HepG2 (cell line): ENCODE data around the gene ONECUT3. TPM values are rescaled to one million over a fixed set of nuclear protein-coding genes. Genes with fewer than 3 reads are reported as not detected.

Experiments
- ATAC-seq: fragments of 200-7000 bp; cut with Tn5 transposase; 3 replicates; pipeline ENCODE4 v1.9.1; 2020; ENCODE audit warnings: mild to moderate bottlenecking, moderate library complexity
- BruUV-seq: library from RNA; stranded (reverse); fragments of 400-500 nt; replicated peaks from 2 replicates; lab custom pipeline; 2021; lab: Mats Ljungman, UMichigan
- CTCF ChIA-PET: fragments of 300-600 bp; formaldehyde crosslinking; extraction: SDS; loops from one replicate; lab custom pipeline; 2021; ENCODE audit warnings: low total read pairs, inconsistent platforms, low intra/inter-chr PET ratio; lab: Yijun Ruan, JAX
- POLR2A ChIA-PET: fragments of 350-600 bp; sonication (Branson Sonifier 250); formaldehyde crosslinking; loops from one replicate; lab custom pipeline; 2020; ENCODE audit warnings: antibody characterized with exemption, inconsistent platforms; lab: Yijun Ruan, JAX
- DNase-seq: peaks from one replicate; pipeline ENCODE4 v3.0.0-alpha.2; 2015; ENCODE audit warnings: low spot score
- FAIRE-seq: peaks from 3 replicates; lab custom pipeline; 2011; peaks lifted over from hg19 to GRCh38; lab: Jason Lieb, UNC
- H2AFZ ChIP-seq: one replicate; pipeline ENCODE4 v1.6.1; 2011; ENCODE audit warnings: low read length, inconsistent platforms
- H3K27ac ChIP-seq: fragments of 300-600 bp; 3 replicates; pipeline ENCODE4 v1.8.0; 2011; ENCODE audit warnings: mixed run types, mild to moderate bottlenecking, mixed read lengths, low read length, inconsistent platforms; ENCODE audit not compliant: insufficient read depth; ENCODE audit errors: extremely low read length
- H3K27me3 ChIP-seq, 2 experiments: fragments of 200-600 bp in 1 of 2; 2 replicates in 1 of 2; 3 replicates in 1 of 2; pipeline versions ENCODE4 v1.6.0 to v1.8.0; 2011; ENCODE audit warnings: low read length in 2 of 2, mild to moderate bottlenecking in 2 of 2, moderate library complexity in 2 of 2, inconsistent platforms in 1 of 2; ENCODE audit not compliant: insufficient read depth in 2 of 2, control insufficient read depth in 1 of 2
- H3K36me3 ChIP-seq, 2 experiments: fragments of 200-600 bp in 1 of 2; replicated peaks in 1 of 2; 2 replicates in 1 of 2; 3 replicates in 1 of 2; pipeline versions ENCODE4 v1.5.1 to v1.8.0; 2011; ENCODE audit warnings: low read length in 2 of 2, inconsistent platforms in 1 of 2; ENCODE audit not compliant: insufficient read depth in 2 of 2, control insufficient read depth in 1 of 2
- H3K4me1 ChIP-seq: 2 replicates; pipeline ENCODE4 v1.5.1; 2012; ENCODE audit warnings: low read length, inconsistent platforms; ENCODE audit not compliant: insufficient read depth
- H3K4me2 ChIP-seq: 2 replicates; pipeline ENCODE4 v1.6.0; 2011; ENCODE audit warnings: low read depth, low read length, inconsistent platforms
- H3K4me3 ChIP-seq, 3 experiments: fragments of 200-600 bp in 1 of 3; sonication (generic), shearing (Covaris generic) in 1 of 3; replicated peaks in 1 of 3; 2 replicates each; pipeline ENCODE4 v1.5.1; 2011 to 2016; ENCODE audit warnings: low read length in 3 of 3, inconsistent platforms in 2 of 3, low read depth in 2 of 3, mild to moderate bottlenecking in 2 of 3, control low read depth in 1 of 3, mixed read lengths in 1 of 3; ENCODE audit not compliant: insufficient read depth in 1 of 3
- H3K79me2 ChIP-seq: one replicate; pipeline ENCODE4 v1.6.1; 2011; ENCODE audit warnings: low read length, inconsistent platforms; ENCODE audit not compliant: insufficient read depth
- H3K9ac ChIP-seq: 2 replicates; pipeline ENCODE4 v1.6.0; 2011; ENCODE audit warnings: mild to moderate bottlenecking, low read depth, low read length, inconsistent platforms; ENCODE audit not compliant: insufficient read depth
- H3K9me3 ChIP-seq: 2 replicates; pipeline ENCODE4 v1.5.1; 2012; ENCODE audit warnings: mild to moderate bottlenecking, low read length
- H4K20me1 ChIP-seq: 2 replicates; pipeline ENCODE4 v1.6.0; 2011; ENCODE audit warnings: inconsistent platforms, mild to moderate bottlenecking, low read length, moderate library complexity; ENCODE audit not compliant: insufficient read depth
- BCL6 ChIP-seq: IDR thresholded peaks from 2 replicates; pipeline ENCODE4 v1.6.1; 2016; ENCODE audit warnings: missing genetic modification reagents, missing compliant biosample characterization
- CHCHD3 ChIP-seq: sonication (generic); formaldehyde crosslinking; IDR thresholded peaks from 2 replicates; pipeline ENCODE4 v1.8.0; 2022; ENCODE audit warnings: mild to moderate bottlenecking, missing genetic modification reagents, moderate library complexity
- FOSL1 ChIP-seq: sonication (generic); formaldehyde crosslinking; IDR thresholded peaks from 2 replicates; pipeline ENCODE4 v1.9.0; 2021; ENCODE audit warnings: missing genetic modification reagents, borderline replicate concordance
- GABPA ChIP-seq, 2 experiments: IDR thresholded peaks; 2 replicates each; pipeline ENCODE4 v1.6.1; 2011 to 2016; ENCODE audit warnings: low read depth in 2 of 2, low read length in 1 of 2, missing biosample characterization in 1 of 2, missing genetic modification characterization in 1 of 2
- HNRNPLL ChIP-seq: fragments of 200-400 bp; formaldehyde crosslinking; IDR thresholded peaks from 2 replicates; pipeline ENCODE4 v1.6.1; 2017; ENCODE audit warnings: mild to moderate bottlenecking, low read depth, low read length; ENCODE audit not compliant: poor library complexity, severe bottlenecking
- HOXA7 ChIP-seq: sonication (generic); formaldehyde crosslinking; IDR thresholded peaks from 2 replicates; pipeline ENCODE4 v1.8.1; 2022; ENCODE audit warnings: mild to moderate bottlenecking, missing genetic modification reagents, moderate library complexity
- KAT2B ChIP-seq: fragments of 150-350 bp; IDR thresholded peaks from 2 replicates; pipeline ENCODE4 v1.6.1; 2014; ENCODE audit warnings: low read depth, low read length, borderline replicate concordance
- POLR2AphosphoS5 ChIP-seq: IDR thresholded peaks from 2 replicates; pipeline ENCODE4 v1.6.1; 2012; ENCODE audit warnings: low read depth, low read length
- SALL2 ChIP-seq: sonication (generic); formaldehyde crosslinking; IDR thresholded peaks from 2 replicates; pipeline ENCODE4 v1.8.1; 2023; ENCODE audit warnings: mild to moderate bottlenecking, missing genetic modification reagents, inconsistent platforms
- SMAD3 ChIP-seq: sonication (generic); formaldehyde crosslinking; IDR thresholded peaks from 2 replicates; pipeline ENCODE4 v1.4.0; 2020; ENCODE audit warnings: missing genetic modification reagents
- XBP1 ChIP-seq: sonication (generic); formaldehyde crosslinking; IDR thresholded peaks from 2 replicates; pipeline ENCODE4 v1.5.0; 2020; ENCODE audit warnings: missing genetic modification reagents
- ZC3H13 ChIP-seq: sonication (generic); formaldehyde crosslinking; IDR thresholded peaks from 2 replicates; pipeline ENCODE4 v1.8.1; 2023; ENCODE audit warnings: mild to moderate bottlenecking, missing genetic modification reagents, moderate library complexity
- ZMAT5 ChIP-seq: sonication (generic); formaldehyde crosslinking; IDR thresholded peaks from 2 replicates; pipeline ENCODE4 v1.5.0; 2020; ENCODE audit warnings: mild to moderate bottlenecking, low read depth, missing genetic modification reagents, borderline replicate concordance
- ZNF276 ChIP-seq: sonication (generic); formaldehyde crosslinking; IDR thresholded peaks from 2 replicates; pipeline ENCODE4 v1.4.0; 2020; ENCODE audit warnings: mild to moderate bottlenecking, low read depth, missing genetic modification reagents
- WGBS: methylation state at CpG from one replicate; pipeline ENCODE4 v1.1.6; 2017; ENCODE audit warnings: low lambda C conversion rate; 5-methylcytosine and 5-hydroxymethylcytosine counted together
- in situ Hi-C: cut with HindIII; loops from 2 replicates; pipeline ENCODE4 v1.10.0; 2017; ENCODE audit warnings: low pct_unique_long_range_greater_than_20kb; ENCODE audit not compliant: extremely low pct_ligation_motif_present
- intact Hi-C: fragments of 100-400 bp; cut with micrococcal nuclease; formaldehyde crosslinking; loops from one replicate; pipeline ENCODE4 v1.10.0; 2022; ENCODE audit not compliant: unreplicated experiment
- polyA plus RNA-seq, 8 experiments: library from polyadenylated mRNA; depleted of rRNA in 3 of 8; stranded (reverse) in 7 of 8; unstranded in 1 of 8; fragments of >200 nt; fragmentation: Illumina TruSeq in 4 of 8; extraction: Trizol in 4 of 8; gene quantifications; 2 replicates each; pipeline versions ENCODE4 v1.2.1 to v1.2.3, GENCODE V29; 2011 to 2016; ENCODE audit warnings: low read depth in 4 of 8, missing spikeins in 1 of 8, mixed read lengths in 1 of 8; ENCODE audit not compliant: insufficient read depth in 1 of 8
- total RNA-seq, 5 experiments: library from RNA; depleted of rRNA; stranded (reverse); fragments of >200 nt; fragmentation: Illumina TruSeq; extraction: Trizol; gene quantifications; 2 replicates each; pipeline ENCODE4 v1.2.3, GENCODE V29; 2016; ENCODE audit warnings: low read depth in 1 of 5

Gene ONECUT3
- total and polyA plus RNA-seq, 2 of the 13 experiments (the other 11 are each of a cell fraction or from before 2014, with no cell fraction given), result under 0.01 TPM; not detected in 1

- ATAC-seq, result no peak
- Histone ChIP-seq H3K4me2 (no peak overlapping the region), H3K4me1 (no peaks in the 10 kb centered on the region), H3K36me3 (no peaks in the 10 kb centered on the region), H2AFZ (no peak overlapping the region), H4K20me1 (0 out of 2 replicates have a peak, but pooled peaks cover 2% of the 10 kb centered on the region), H3K4me3 (no peak overlapping the region), H3K27me3 (peaks cover 21 to 90% of the 10 kb centered on the region in 2 experiments), H3K9ac (no peak overlapping the region), H3K79me2 (no peaks in the 10 kb centered on the region), H3K9me3 (no peaks in the 10 kb centered on the region), H3K27ac (no peak overlapping the region)
- in situ Hi-C loops (no loop called here), intact Hi-C loops (loop anchor here (10.0 kb wide), 1 partner anchor 217 kb away; no protein-coding TSS in a partner anchor)
- BruUV-seq, result no TSS peak
- TF ChIP-seq HNRNPLL (no peak), HOXA7 (CRISPR knock-in tag) (no peak), SALL2 (no peak), ZMAT5 (no peak), POLR2AphosphoS5 (no peak), GABPA (IDR thresholded peaks at IDR 0.05; ENCODE audit: low read depth, low read length) (no peak), GABPA (CRISPR knock-in tag; IDR thresholded peaks at IDR 0.05; ENCODE audit: low read depth) (no peak), ZNF276 (CRISPR knock-in tag) (no peak), BCL6 (CRISPR knock-in tag) (no peak), FOSL1 (CRISPR knock-in tag) (no peak), XBP1 (CRISPR knock-in tag) (no peak), SMAD3 (CRISPR knock-in tag) (no peak), KAT2B (no peak), CHCHD3 (no peak), ZC3H13 (CRISPR knock-in tag) (no peak)
- 0% methylated on average over 4 of the region's 30 CpGs for WGBS
- ChIA-PET CTCF (no interaction called here), POLR2A (no interaction called here)
- no peak for DNase-seq
- no peak for FAIRE-seq
These were observed 8.4 kb downstream of the ONECUT3 start for GRCh38 chr19:1761528-1762242.
